ENCODE measurements around the gene ARHGEF1. TPM values are rescaled to one million over a fixed set of nuclear protein-coding genes. Genes with fewer than 3 reads are reported as not detected.

Gene ARHGEF1
- total RNA-seq, 2 donors from 2014 or later, result 75.3 to 104 TPM

DNA sequence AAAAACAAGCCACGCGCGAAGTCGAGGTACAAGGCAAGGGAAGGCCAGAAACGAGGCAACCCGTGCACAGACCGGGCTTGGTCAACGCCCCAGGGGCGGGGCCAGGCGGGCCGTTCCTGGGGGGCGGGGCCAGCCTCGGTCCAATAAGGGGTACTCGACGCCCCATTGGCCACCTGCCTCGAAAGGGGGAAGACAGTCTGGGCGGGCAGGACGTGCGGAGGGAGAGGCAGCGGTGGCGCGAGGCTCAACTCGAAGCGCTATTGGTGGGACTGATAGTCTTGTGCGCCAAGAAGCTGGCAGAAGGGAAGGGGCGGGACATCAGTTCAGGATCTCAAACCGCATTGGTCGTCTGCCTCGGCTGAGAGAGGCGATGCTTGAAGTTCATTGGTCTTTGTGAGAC lies 38.4 kb upstream of the ARHGEF1 start, which contains the start of gene LYPD4:
Gene LYPD4 (minus strand): TSS at position 83 of the 400 bp plus-strand sequence. CDS start 5,398 bp downstream, outside the sequence.
- no peaks in the 10 kb centered on the region for H3K4me1 ChIP-seq (ENCODE audit: control insufficient read depth in 1 of 2, low read depth in 2 of 2)
- TF ChIP-seq, protein P1, sequence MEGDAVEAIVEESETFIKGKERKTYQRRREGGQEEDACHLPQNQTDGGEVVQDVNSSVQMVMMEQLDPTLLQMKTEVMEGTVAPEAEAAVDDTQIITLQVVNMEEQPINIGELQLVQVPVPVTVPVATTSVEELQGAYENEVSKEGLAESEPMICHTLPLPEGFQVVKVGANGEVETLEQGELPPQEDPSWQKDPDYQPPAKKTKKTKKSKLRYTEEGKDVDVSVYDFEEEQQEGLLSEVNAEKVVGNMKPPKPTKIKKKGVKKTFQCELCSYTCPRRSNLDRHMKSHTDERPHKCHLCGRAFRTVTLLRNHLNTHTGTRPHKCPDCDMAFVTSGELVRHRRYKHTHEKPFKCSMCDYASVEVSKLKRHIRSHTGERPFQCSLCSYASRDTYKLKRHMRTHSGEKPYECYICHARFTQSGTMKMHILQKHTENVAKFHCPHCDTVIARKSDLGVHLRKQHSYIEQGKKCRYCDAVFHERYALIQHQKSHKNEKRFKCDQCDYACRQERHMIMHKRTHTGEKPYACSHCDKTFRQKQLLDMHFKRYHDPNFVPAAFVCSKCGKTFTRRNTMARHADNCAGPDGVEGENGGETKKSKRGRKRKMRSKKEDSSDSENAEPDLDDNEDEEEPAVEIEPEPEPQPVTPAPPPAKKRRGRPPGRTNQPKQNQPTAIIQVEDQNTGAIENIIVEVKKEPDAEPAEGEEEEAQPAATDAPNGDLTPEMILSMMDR (IDR thresholded peaks at IDR 0.05), result no peak
- H3K9me3 ChIP-seq, result no peaks in the 10 kb centered on the region
- DNase-seq (ENCODE audit: low spot score), result no peak
- no peak for ATAC-seq (ENCODE audit: insufficient number of reproducible peaks, low FRiP score, low read depth)
- H3K27me3 ChIP-seq (replicated peaks; ENCODE audit: insufficient read depth), result no peaks in the 10 kb centered on the region
- no peak within 1 kb of the TSS for H3K4me3 ChIP-seq
- H3K27ac ChIP-seq, result no peak within 1 kb of the TSS
- H3K36me3 ChIP-seq, result no peaks in the 10 kb centered on the region

DNA sequence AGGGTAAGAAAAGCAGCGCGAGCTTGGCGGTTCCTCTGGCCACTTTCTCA lies 38.2 kb upstream of the ARHGEF1 start, which contains the start of gene DMRTC2:
Gene DMRTC2 (plus strand): TSS at position 42 of the 50 bp plus-strand sequence. CDS start 2,387 bp downstream, outside the sequence.
- Histone ChIP-seq H3K27ac (no peak within 1 kb of the TSS), H3K36me3 (no peaks in the 10 kb centered on the region), H3K4me1 (ENCODE audit: control insufficient read depth in 1 of 2, low read depth in 2 of 2) (no peaks in the 10 kb centered on the region), H3K27me3 (replicated peaks; ENCODE audit: insufficient read depth) (no peaks in the 10 kb centered on the region), H3K9me3 (no peaks in the 10 kb centered on the region), H3K4me3 (no peak within 1 kb of the TSS)
- DNase-seq (ENCODE audit: low spot score), result no peak
- ATAC-seq (ENCODE audit: insufficient number of reproducible peaks, low FRiP score, low read depth), result no peak
- TF ChIP-seq, protein P1 (IDR thresholded peaks at IDR 0.05), result no peak

DNA sequence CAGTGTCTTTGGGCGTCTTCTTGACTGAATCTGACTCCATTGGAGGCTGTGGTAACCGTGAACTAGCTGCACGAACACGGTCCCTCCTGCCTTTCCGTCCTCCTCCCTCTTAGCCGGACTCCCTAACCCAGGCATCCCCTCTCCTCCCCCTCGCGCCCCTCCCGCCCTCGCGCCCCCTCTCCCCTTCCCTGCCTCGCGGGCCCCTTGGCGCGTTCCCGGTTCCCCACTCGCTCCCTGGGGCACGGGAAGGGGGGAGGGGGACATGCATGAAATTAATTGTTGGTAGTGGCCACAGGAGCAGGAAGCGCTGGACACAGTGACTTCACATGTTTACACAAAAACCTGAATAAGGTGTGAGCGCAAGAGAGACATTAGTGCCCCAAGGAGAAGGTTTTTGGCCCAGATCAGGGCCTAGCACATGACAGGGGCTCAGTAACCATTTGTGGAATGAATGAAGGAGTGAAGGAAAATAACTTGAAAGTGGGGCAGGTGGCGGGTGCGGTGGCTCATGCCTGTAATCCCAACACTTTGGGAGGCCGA lies 37.9 kb upstream of the ARHGEF1 start:
- no peak overlapping the region for H3K4me3 ChIP-seq
- no peak overlapping the region for H3K27ac ChIP-seq
- no peaks in the 10 kb centered on the region for H3K36me3 ChIP-seq
- H3K4me1 ChIP-seq (ENCODE audit: control insufficient read depth in 1 of 2, low read depth in 2 of 2), result no peaks in the 10 kb centered on the region
- ATAC-seq (ENCODE audit: insufficient number of reproducible peaks, low FRiP score, low read depth) (no peak), DNase-seq (ENCODE audit: low spot score) (no peak)
- no peaks in the 10 kb centered on the region for H3K9me3 ChIP-seq
- H3K27me3 ChIP-seq (replicated peaks; ENCODE audit: insufficient read depth), result no peaks in the 10 kb centered on the region
- TF ChIP-seq, protein P1 (IDR thresholded peaks at IDR 0.05), result no peak

DNA sequence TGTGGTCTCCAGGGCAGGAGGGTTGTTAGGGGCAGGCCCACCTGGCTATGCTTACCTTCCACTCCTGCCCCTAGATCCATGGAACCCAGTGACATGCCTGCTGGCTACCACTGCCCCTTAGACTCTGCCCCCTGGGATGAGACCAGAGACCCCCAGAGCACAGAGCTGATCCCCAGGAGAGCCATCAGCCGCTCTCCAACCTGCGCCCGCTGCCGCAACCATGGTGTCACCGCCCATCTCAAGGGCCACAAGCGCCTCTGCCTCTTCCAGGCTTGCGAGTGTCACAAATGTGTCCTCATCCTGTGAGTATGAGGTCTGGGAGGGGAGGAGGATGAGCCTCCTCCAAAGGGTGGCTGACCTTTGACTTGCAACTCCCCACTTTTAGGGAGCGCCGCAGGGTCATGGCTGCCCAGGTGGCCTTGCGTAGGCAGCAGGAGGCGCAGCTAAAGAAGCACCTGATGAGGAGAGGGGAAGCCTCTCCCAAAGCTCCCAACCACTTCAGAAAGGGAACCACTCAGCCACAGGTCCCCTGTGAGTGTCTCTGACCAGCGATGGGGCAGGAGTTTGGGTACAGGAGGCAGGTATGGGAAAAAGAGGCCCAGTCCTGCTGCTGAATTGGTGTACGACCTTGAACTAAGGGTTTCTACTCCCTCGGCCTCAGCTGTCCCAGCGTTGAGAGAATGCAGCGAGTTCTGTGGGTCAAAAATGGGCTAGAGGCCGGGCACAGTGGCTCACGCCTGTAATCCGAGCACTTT lies 35.5 kb upstream of the ARHGEF1 start:
- Histone ChIP-seq H3K27ac (no peak overlapping the region), H3K27me3 (replicated peaks; ENCODE audit: insufficient read depth) (no peaks in the 10 kb centered on the region), H3K9me3 (no peaks in the 10 kb centered on the region), H3K36me3 (no peaks in the 10 kb centered on the region), H3K4me3 (no peak overlapping the region), H3K4me1 (ENCODE audit: control insufficient read depth in 1 of 2, low read depth in 2 of 2) (no peaks in the 10 kb centered on the region)
- DNase-seq (ENCODE audit: low spot score) (no peak), ATAC-seq (ENCODE audit: insufficient number of reproducible peaks, low FRiP score, low read depth) (no peak)
- TF ChIP-seq, protein P1 (IDR thresholded peaks at IDR 0.05), result no peak

DNA sequence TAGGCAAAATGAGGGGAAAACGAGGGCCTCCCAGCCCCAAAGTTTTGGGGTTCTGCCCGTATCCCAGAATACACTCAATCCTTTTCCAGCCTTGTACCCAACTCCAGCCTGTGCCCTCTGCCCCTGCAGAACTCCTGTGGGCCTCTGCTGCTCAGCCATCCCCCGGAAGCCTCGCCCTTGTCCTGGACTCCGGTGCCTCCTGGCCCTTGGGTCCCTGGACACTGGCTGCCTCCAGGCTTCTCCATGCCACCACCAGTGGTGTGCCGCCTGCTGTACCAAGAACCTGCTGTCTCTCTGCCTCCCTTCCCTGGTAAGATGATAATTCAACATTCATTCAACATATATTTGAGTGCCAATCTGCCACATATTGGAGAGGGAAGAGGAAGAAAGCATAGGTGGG lies 34.3 kb upstream of the ARHGEF1 start:
- TF ChIP-seq, protein P1 (IDR thresholded peaks at IDR 0.05), result no peak
- no peaks in the 10 kb centered on the region for H3K27me3 ChIP-seq (replicated peaks; ENCODE audit: insufficient read depth)
- no peak for DNase-seq (ENCODE audit: low spot score)
- no peaks in the 10 kb centered on the region for H3K4me1 ChIP-seq (ENCODE audit: control insufficient read depth in 1 of 2, low read depth in 2 of 2)
- no peak overlapping the region for H3K27ac ChIP-seq
- no peaks in the 10 kb centered on the region for H3K36me3 ChIP-seq
- no peak for ATAC-seq (ENCODE audit: insufficient number of reproducible peaks, low FRiP score, low read depth)
- H3K9me3 ChIP-seq, result no peaks in the 10 kb centered on the region
- no peak overlapping the region for H3K4me3 ChIP-seq
